Activated T-cell treated with anti-CD3 and anti-CD28 coated beads for 4 hours (primary cell): ENCODE data around the gene ARID3B.

Source experiments
- DNase-seq: peaks from one replicate; pipeline ENCODE4 v3.0.0-alpha.2; 2020

Gene ARID3B

DNA sequence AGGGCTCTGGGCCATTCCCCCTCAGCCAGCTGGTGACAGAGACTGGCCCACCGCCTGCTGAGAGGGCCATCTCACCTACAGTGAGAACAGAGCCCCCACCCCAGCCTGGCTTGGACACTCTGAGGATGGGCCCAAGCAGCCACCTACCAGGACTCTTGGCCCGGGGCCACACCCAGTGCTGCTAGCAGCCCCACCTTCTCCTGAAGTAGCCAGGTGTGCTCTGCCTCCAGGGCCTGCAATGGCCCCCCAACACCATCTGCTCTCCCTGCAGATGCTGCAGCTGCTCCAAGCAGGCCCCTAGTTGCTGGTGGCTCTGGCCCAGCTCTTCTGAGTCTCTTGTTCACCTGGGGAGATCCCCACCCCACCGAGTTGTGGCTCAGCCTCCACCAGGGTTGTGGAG, 67.8 kb downstream of the ARID3B start:
- DNase-seq: no peak

DNA sequence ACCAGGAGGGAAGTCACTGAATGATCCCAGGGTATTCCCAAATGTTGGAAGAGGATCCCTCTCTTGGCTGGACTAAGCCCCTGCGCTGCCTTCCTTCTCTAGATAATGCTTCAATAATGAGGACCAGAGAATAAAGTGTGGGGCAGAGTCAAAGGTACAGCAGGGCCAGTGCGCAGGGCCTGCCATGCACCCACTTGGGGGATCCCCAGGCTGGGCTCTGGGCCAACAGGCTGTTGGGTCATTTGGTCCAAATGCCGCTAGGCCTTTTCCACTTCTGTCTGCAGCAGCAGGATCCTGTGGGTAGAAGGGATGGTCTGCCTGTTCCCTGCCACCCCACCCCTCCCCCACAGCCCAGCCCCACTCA, 68.9 kb downstream of the ARID3B start:
- no peak for DNase-seq

DNA sequence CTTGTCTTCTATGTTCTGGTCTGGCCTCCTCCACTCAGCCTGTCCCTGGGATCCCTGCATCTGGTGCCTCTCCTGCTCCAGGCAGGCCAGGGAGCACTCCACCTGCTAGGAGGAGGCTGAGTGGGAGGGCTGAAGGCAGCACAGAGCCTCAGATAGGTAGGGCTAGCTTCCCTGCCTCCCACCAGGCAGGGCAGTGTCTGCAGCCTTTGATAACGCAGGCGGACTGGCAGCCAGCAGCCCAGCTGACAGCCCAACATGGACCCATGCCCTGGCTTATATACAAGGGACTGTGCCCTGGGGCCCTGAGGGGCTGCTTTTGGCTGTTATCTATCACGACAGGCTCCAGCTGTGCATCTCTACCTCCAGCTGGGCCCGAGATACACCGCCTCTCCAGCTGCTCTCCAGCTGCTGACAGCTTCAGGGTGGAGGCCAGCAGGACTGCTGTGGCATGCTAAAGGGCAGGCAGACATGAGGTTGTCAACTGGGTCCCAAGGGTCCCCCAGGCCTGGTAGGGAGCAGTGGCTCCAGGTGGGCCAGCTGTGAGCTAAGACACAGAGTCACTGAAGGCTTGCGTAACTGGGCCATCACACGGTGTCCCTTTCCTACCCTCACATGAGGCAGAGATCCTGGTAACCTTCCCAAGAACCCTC, 69.4 kb downstream of the ARID3B start:
- no peak for DNase-seq

DNA sequence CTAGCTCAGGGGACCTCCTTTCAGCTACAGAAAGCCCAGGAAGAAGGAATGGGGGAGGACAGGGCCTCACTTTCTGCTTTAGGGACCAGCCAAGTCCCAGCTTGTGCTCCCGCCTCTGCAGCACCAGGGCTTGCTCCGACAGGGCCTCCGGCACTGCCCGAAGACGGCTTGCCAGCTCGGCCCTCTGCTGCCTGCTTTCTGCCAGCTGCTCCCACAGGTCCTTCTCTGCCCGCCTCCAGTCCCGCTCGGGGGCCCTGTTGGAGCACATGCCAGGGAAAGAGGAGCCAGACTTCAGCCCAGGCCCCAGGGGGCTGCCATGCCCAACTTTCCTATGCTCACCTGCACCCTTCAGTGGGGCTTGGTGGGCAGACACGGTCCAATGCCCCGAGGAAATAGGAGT, 70.3 kb downstream of the ARID3B start:
- no peak for DNase-seq

DNA sequence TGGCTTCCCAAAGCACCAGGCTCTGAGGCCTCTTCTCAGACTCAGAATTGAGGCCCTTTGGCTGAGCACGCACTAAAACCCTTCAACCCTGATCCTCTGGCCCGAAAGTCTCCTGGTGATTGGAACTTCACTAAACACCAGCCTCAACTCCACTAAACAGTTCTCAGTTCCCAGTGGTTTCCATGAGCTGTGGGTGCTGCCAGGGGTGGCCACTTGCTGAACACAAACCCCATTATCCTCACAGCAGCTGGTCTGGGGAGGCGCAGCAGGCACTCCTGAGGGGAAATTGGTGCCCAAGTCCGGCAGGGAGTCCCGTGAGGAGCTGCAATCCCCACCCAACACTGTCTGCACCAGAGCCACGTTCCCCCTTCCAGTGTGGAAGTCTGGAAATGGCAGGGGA, 70.8 kb downstream of the ARID3B start:
- DNase-seq: no peak

DNA sequence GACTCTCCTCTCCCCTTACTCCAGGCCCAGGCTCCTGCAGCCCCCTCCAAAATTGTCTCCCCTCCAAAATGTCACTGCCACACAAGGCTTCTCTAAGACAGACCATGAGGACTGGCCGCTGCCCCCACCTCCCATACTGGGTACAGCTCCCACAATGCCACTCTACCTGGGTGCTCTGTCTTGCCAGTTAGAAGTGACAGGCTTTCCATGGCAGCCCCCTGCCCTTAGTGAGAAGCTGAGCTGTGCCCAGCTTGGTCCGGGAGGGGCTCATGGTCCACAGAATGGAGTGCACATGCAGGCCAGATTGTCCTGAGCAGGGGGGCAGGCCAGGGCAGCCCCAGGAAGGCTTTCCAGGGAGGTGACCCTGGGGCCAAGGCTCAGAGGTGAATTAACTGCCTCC, 71.7 kb downstream of the ARID3B start:
- no peak for DNase-seq

DNA sequence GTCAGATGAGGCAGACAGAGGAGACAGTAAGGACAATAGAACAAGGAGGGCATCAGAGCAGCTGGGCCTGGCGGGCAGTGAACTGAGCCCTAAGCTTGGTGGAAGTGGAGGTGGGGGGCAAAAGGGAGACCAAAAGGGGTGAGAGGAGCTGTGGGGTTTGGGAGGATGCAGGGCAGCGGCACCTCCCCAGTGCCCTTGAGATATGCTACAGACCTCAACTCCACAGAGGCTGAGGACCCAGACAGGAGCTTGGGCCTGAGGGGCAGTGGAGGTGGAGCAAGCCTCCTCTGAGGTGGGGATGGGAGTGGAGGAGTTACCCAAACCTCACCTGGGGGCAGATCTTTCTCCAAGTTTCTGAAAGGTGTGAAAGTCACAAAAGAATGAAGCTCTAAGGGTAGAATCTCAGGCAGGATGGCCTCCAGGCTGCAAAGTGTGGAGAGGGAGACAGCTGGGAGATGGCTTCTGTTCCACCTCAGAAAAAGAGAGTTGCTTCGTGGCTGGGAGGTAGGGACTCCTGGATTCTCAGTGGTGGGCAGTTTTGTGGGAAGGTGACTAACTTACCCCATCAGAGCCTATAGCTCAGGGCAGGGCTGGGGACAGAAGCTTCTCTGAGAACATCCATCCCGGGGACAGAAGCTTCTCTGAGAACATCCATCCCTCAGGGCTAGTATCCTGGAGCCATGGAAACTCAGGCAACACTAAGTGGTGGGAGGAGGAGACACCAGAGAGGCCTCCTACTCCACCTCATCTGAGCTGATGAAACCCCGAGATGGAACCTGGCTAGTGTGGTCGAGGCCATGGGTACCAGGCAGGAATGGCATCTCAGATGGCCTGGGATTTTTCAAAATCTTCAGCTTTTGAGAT, 72.3 kb downstream of the ARID3B start:
- no peak for DNase-seq

DNA sequence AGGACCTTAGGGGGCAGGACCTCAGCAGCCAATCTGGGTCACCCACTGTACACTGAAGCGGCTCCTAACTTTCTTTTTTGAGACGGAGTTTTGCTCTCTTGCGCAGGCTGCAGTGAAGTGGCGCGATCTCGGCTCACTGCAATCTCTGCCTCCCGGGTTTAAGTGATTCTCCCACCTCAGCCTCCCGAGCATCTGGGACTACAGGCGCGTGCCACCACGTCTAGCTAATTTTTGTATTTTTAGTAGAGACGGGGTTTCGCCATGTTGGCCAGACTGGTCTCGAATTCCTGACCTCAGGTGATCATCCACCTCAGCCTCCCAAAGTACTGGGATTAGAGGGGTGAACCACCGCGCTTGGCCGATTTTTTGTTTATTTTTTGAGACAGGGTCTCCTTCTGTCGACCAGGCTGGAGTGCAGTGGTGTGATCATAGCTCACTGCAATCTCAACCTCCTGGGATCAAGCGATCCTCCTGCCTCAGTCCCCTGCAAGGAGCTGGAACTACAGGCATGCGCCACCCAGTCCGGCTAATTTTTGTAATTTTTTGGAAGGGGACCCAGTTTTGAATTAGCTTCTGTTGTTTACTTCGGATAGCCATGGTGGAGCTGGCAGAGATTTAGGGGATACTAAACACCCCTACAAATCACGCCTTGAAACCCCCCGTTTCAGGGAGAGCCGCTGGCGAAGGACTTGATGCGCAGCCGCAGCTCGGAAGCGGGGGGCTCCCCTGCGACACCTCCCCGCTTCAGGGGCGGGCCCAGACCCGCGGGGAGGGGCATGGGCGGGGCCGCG, 73.1 kb downstream of the ARID3B start:
- no peak for DNase-seq

DNA sequence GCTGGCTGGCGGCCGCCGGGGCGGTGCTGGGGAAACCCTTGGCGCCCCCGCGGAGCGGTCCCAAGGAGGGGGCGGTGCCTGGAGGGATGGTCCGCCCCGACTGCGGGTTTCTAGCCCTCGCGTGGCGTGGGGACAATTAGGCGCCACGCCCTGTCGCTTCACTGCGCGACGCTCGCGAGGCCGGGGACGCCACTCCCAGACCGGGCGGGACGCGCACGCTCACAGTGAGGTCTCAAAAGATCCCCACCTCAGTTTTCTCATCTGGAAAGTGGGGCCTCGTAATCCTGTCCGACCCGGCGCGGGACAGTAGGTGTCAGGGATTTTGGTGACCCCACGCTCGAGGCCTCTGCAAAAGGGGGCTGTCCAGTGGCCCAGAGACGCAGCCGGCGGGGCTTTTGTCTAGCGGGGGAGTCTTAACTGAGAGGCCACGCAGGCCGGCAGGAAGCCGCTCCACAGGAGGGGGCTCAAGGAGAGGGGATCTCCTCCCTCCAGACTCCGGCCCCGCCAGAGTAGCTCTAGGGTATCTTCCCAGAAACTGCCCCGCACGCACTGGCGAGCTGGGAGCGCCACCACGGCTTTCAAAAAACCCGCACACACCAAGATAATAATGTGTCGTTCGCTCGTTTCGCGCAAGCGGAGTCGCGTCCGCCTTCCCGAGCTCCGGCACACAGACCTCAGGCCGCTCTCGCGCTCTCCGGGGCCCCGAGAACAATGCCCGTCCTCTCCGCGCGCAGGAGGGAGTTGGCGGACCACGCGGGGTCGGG, 73.9 kb downstream of the ARID3B start:
- DNase-seq: peak; percentile 85

DNA sequence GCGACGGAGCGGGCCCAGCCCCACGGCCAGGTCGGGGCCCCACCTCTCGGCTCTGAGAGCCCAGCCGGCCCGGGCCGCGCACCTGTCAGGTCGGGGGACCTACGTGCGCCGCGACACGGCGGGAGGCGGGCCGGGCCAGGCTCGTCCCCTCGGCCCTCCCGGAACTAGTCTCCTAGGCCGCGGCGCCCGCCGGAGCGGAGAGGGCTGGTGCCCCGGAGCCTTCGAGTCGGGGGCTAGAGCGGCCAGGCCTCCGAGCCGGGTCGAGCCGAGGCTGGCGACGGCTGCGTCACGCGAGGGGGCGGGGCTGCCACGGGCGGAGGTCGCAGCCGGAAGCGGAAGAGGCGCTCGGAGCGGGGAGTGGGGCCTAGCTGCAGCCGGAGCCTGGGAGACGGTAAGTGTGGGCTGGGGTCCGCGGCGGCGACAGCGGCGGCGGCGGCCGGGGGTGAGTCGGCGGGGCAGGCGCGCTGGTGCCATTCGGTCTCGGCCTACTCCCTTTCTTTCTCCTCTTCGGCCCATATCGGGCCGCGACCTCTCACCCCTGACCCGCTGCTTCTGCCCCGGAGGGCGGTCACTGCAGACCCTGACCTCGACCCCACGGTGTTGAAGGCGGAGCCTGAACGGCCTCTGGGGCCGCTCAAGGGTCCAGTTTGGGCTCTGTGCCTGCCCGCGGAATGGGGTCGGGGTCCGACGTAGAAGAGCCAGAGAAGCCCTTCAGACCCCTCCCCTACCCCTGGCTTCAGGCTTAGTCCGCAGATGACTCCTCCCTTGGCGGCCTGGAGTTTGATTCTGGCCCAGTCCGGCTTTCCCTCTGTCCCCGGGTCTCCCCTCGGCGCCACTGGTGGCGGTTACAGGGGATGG, 74.7 kb downstream of the ARID3B start, which contains the start of gene CLK3:
Gene CLK3 (plus strand): TSS at position 329 of the 858 bp plus-strand sequence. CDS start 3,361 bp downstream, outside the sequence.
- DNase-seq: peak; percentile 93

DNA sequence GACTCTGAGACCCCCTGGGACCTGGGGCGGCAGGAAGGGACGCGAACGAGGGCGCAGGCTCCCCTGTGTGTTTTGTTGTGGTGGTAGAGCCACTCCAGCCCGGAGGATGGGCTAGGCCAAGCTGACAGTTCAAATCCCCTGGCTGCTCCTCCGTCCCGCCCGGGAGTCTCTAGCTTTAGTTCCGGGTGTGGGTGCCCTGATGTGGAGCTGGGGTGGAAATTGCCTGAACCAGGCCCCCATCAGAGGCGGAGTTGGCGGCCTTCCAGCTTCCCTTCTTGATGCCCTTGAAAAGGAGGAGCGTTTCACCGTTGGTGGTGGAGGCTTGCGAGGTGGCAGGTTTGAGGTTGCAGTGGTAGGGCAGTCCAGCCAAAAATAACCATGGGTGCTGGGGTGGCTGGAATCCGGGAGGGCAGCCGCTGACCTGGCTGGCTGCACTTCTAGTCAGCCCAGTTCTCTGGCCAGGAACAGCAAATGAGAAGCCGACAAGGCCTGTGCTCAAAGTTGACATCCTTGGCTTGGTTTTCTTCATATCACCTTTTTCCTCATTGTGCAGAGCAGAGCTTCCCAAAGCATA, 75.4 kb downstream of the ARID3B start:
- DNase-seq: peak; percentile 43

DNA sequence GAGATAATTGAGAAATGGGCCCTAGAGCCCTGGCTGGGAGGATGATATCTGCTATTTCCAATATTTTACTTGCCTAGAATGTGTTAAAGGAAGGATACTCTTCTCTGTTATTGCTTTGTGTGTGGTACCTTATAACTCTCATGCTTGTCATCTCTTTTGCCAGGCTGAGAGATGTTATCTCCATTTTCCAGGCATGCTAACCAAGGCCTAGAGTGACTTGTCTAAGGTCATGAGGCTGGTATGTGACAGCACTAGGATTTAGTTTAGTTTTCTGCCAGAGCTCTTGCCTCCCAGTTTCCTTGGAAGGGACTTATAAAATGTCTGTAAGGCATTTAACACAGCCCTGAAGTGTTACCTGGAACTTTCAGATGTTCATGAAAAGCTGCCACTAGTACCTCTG, 76.0 kb downstream of the ARID3B start:
- no peak for DNase-seq

DNA sequence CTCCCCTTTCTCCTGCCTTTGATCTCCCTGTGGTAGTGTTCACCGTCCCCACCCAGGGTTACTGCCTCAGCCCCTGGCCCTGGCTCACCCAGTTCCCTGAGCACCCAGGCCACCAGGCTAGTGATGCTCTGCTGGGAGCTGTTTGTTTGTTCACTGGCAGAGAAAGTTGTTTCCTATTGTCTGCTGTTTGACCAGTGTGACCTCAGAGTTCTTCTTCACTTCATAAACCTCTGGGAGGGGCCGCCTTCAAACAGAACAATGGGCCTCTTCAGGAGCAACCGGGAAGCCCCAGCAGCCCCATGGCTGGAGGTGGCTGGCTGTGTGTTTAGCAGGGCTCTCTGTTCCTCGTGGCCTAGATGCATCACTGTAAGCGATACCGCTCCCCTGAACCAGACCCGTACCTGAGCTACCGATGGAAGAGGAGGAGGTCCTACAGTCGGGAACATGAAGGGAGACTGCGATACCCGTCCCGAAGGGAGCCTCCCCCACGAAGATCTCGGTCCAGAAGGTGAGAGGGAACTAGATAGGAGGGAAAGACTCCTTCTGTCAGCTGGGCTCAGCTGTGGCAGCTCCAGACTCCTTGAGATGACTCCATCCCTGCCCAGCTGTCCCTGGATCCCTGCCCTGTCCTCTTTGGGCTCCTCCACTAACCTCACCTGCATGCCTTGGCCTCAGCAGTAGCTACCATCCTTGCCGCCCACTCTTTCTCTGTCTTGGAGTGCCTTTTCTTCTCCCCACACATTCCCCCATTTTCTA, 78.0 kb downstream of the ARID3B start:
- no peak for DNase-seq

DNA sequence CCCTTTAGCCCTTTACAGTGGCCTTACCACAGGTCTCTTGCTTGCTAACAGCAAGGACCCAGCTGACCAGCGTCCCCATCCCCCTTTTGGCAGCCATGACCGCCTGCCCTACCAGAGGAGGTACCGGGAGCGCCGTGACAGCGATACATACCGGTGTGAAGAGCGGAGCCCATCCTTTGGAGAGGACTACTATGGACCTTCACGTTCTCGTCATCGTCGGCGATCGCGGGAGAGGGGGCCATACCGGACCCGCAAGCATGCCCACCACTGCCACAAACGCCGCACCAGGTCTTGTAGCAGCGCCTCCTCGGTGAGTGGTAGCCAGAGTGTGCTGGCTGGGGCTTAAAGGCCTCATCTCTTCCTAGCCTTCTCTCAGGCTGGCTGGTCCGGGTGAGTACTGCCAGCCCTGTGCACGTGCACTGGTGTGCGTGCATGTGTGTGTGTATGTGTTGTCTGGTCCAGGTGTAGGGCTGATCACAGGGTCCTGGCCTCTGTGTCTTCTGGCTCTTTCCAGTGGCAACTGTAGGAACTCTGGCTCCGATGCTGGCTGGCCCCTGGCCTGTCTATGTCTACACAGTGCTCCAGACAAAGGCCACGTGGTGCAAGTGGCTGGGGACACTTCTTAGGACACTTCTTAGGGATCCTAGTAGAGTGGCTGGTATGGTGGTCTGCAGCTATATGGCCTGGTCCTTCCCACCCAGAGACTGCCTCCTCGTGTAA, 79.1 kb downstream of the ARID3B start:
- DNase-seq: no peak

DNA sequence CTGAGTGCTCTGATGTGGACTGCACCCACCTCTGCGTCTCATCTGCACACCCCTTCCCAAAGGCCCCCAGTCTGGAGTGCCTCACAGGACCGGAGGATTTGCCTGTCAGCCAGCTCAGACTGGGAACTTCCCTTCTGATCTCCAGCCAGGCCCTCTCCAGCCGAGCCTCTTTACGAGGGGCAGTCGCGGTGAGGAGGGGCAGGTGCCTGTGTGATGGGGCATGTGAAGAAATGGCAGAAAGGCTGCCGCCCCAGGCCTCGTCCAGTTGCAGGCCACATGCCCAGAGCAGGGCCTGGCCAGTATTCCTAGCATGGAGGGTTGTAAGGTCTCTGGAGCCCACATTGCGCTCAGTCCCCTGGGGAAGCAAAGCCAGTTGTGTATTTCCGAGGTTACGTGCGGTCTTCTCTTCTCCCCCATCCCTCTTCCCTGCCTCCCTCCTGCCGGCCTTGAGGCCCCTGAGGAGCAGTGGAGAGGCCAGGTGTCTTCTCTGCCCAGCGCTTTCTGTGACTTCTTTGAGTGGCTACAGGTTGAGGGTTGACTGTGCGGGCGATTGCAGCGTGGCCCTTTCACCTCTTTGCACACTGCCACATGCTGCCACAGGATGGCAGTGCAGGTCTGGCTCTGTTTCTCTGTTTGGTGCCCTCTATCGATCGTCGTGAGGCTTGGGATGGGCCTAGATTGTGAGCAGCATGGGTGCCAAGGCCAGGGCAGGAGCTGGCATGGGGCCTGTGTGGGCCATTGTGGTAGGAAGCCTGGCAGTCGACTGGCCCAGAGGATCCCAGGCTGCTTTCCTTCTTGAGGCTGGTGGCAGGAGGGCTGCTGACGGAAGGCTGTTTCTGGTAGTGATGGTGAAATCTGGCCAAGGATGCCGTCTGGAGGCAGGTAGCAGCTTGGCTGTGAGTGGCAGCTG, 79.9 kb downstream of the ARID3B start:
- DNase-seq: peak; percentile 61

DNA sequence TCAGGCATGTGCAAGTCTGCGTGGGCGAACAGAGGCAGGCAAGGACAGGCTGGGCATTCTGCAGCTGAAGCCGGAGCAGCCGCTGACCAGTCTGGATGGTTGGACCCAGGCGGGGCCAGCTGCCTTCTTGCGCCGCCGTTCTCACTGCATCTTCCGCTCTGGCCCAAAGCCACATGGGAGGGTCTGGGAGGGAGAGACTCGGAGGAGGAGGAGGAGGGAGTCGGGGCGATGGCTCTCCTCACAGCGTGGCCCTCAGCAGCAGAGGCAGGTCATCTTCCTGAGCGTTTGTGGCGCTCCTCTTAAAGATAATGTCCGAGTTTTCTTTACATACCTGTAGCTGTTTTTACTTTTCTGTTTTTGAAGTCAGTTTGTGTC, 80.5 kb downstream of the ARID3B start:
- no peak for DNase-seq

DNA sequence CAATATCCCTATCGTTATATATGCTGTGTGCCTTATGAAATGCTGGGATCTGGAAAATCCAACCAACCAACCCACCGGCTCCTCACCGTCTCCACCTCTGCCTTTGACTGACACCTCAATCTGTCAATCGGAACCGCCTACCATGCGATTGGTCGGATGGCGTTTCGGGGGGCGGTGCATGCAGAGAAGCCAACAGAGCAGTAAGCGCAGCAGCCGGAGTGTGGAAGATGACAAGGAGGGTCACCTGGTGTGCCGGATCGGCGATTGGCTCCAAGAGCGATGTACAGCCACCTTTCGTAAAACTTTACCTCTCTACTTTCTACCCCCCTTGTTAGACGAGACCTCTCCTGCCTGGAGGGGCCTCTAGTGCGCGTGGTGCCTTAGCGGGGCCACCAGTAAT, 80.9 kb downstream of the ARID3B start:
- no peak for DNase-seq

DNA sequence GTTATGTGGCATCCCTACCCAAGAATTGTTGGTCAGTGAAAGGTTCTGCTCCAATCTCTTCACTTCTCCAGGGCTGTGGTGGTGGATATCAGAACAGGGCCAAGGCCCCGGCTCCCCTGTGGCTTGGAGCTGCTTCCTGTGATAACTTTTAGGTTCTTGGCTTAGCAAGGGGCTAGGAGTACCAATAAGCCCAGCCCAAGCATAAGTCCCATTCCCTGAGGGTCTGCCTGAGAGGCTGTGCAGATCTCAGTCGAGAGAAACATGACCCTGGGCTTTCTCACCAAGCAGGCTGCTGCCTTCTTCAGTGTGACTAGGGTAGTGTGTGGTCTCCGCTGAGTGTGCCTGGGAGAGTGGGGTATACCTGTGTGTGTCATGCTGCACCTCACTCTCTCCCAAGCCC, 81.7 kb downstream of the ARID3B start:
- no peak for DNase-seq

DNA sequence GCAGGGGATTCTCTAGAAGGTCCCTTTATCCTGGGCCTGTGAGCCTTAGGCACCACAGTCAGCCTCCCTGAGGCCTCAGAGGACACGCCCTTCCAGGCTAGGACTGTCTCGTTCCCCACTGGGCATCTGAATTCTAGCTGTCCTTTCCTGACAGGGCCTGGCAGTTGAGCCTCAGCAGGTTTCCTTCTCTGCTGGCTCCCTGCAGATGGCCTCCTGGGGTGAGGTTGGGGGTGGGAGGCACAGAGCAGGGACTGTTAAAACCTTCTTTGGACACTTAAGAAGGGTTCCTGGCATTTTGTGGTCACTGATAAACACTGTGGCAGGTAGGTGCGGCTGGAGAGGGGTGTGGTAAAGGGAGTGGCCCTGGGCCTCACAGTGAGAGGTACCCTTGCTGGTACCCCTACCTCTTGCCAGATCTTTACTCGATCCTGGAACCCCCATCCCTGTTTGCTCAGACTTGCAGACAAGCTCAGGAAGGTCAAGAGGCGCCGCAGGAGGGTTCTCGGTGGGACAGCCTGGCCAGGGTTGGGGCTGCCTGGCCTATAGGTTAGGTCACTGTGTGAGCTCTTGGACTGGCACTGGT, 83.1 kb downstream of the ARID3B start:
- no peak for DNase-seq
